Astrocyte (in vitro differentiated cells and primary cell): Measurements from ENCODE around the gene EPHB2. TPM values are rescaled to one million over a fixed set of nuclear protein-coding genes. Genes with fewer than 3 reads are reported as not detected.

Source experiments
- DNase-seq: peaks from one replicate; pipeline ENCODE4 v3.0.0-alpha.2; 2010; ENCODE audit warnings: low read depth
- FAIRE-seq: peaks from 2 replicates; lab custom pipeline; 2011; peaks lifted over from hg19 to GRCh38; lab: Jason Lieb, UNC
- H2AFZ ChIP-seq: 2 replicates; pipeline ENCODE4 v1.6.0; 2012; ENCODE audit warnings: low read depth, low read length, inconsistent platforms
- H3K27ac ChIP-seq: 2 replicates; pipeline ENCODE4 v1.5.1; 2011; ENCODE audit warnings: low read depth, low read length, inconsistent platforms
- H3K27me3 ChIP-seq: 2 replicates; pipeline ENCODE4 v1.6.0; 2011; ENCODE audit warnings: low read length, inconsistent platforms; ENCODE audit not compliant: insufficient read depth
- H3K36me3 ChIP-seq: 2 replicates; pipeline ENCODE4 v1.5.1; 2011; ENCODE audit warnings: low read length, inconsistent platforms; ENCODE audit not compliant: insufficient read depth
- H3K4me1 ChIP-seq: 2 replicates; pipeline ENCODE4 v1.5.1; 2011; ENCODE audit warnings: low read length, inconsistent platforms; ENCODE audit not compliant: insufficient read depth
- H3K4me2 ChIP-seq: 2 replicates; pipeline ENCODE4 v1.6.0; 2012; ENCODE audit warnings: low read length, inconsistent platforms
- H3K4me3 ChIP-seq: 2 replicates; pipeline ENCODE4 v1.5.1; 2011; ENCODE audit warnings: low read depth, mild to moderate bottlenecking, low read length, inconsistent platforms; ENCODE audit not compliant: insufficient read depth
- H3K79me2 ChIP-seq: 2 replicates; pipeline ENCODE4 v1.6.0; 2012; ENCODE audit warnings: mild to moderate bottlenecking, low read length, inconsistent platforms; ENCODE audit not compliant: insufficient read depth
- H3K9ac ChIP-seq: 2 replicates; pipeline ENCODE4 v1.6.0; 2012; ENCODE audit warnings: mild to moderate bottlenecking, low read length, inconsistent platforms
- H3K9me3 ChIP-seq: 2 replicates; pipeline ENCODE4 v1.5.1; 2012; ENCODE audit warnings: low read depth, mild to moderate bottlenecking, low read length, inconsistent platforms; ENCODE audit not compliant: insufficient read depth
- H4K20me1 ChIP-seq: 2 replicates; pipeline ENCODE4 v1.6.0; 2012; ENCODE audit warnings: low read length, inconsistent platforms; ENCODE audit not compliant: insufficient read depth
- H3K27ac Mint-ChIP-seq: one replicate; pipeline ENCODE4 v1.8.0; 2021; ENCODE audit warnings: mild to moderate bottlenecking, mixed read lengths; ENCODE audit not compliant: unreplicated experiment
- H3K27me3 Mint-ChIP-seq: one replicate; pipeline ENCODE4 v1.8.0; 2021; ENCODE audit warnings: low read depth, mixed read lengths; ENCODE audit not compliant: unreplicated experiment
- H3K36me3 Mint-ChIP-seq: one replicate; pipeline ENCODE4 v1.8.0; 2021; ENCODE audit warnings: low read depth, mixed read lengths; ENCODE audit not compliant: unreplicated experiment
- H3K4me1 Mint-ChIP-seq: one replicate; pipeline ENCODE4 v1.8.0; 2021; ENCODE audit warnings: low read depth, mixed read lengths; ENCODE audit not compliant: unreplicated experiment
- H3K4me3 Mint-ChIP-seq: one replicate; pipeline ENCODE4 v1.8.0; 2021; ENCODE audit warnings: mild to moderate bottlenecking, moderate library complexity, mixed read lengths; ENCODE audit not compliant: unreplicated experiment
- H3K9me3 Mint-ChIP-seq: one replicate; pipeline ENCODE4 v1.8.0; 2021; ENCODE audit warnings: mild to moderate bottlenecking, mixed read lengths; ENCODE audit not compliant: unreplicated experiment
- EZH2 ChIP-seq: IDR thresholded peaks from 2 replicates; pipeline ENCODE4 v1.6.1; 2012; ENCODE audit warnings: mild to moderate bottlenecking, low read length, inconsistent platforms; ENCODE audit not compliant: insufficient read depth
- total RNA-seq: library from RNA; stranded (reverse); gene quantifications from 2 replicates; pipeline ENCODE4 v1.2.1, GENCODE V29; 2021
- TF ChIP-seq, protein P1 (sequence below): IDR thresholded peaks from 2 replicates; pipeline ENCODE4 v1.5.1; 2011; ENCODE audit warnings: low read depth, mild to moderate bottlenecking, inconsistent platforms, low read length, moderate library complexity; ENCODE audit not compliant: insufficient read depth

EPHB2 gene
- total RNA-seq, 1 donor from 2014 or later, result 8.4 TPM

DNA sequence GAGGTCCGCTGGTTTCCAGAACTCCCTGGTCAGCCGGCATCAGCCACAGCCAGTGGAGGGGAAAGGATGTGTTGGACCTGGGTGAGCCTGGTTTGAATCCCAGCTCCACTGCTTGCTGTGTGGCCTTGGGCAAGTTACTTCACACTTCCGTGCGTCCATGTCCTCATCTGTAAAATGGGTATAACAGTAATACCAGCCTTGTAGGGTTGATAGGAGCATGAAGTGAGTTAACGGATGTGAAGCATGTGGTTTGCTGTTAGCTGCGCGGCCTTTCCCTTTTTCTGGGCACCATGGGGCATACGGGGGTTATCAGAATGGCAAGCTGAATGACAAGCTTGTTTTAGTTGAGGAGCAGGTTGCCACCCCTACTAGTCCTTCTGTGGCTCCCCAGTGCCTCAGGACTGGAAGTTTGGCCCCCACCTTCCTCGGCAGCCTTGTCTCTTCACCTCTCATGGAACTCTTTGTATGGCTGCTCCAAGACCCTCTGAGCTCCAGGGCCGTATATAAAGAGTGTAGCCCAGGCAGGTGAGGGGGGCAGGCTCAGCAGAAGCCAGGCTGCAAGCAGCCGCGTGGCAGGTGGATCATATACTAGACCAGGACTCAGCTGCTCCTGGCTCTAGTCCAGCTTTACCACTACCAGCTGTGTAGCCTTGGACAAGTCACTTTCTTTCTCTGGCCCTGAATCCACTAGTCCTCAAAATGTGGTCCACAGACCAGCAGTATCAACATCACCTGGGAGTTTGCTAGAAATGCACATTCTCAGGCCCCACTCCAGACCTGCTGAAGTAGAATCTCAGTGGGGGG lies 166.7 kb downstream of the EPHB2 start:
- Histone ChIP-seq H3K4me1 (peaks cover 28% of the 10 kb centered on the region), H2AFZ (no peak overlapping the region), H3K27ac (no peak overlapping the region), H3K4me3 (no peak overlapping the region), H3K79me2 (no peaks in the 10 kb centered on the region), H3K4me2 (peak overlapping the region; percentile 36), H3K9ac (no peak overlapping the region), H3K36me3 (peaks cover 7% of the 10 kb centered on the region), H4K20me1 (peaks cover 6% of the 10 kb centered on the region), H3K9me3 (no peaks in the 10 kb centered on the region), H3K27me3 (no peaks in the 10 kb centered on the region)
- Mint-ChIP-seq H3K27me3 (peaks cover 24% of the 10 kb centered on the region), H3K4me1 (peaks cover 3% of the 10 kb centered on the region), H3K4me3 (no peak overlapping the region), H3K36me3 (no peaks in the 10 kb centered on the region), H3K27ac (no peak overlapping the region), H3K9me3 (no peaks in the 10 kb centered on the region)
- FAIRE-seq, result no peak
- TF ChIP-seq, protein P1, sequence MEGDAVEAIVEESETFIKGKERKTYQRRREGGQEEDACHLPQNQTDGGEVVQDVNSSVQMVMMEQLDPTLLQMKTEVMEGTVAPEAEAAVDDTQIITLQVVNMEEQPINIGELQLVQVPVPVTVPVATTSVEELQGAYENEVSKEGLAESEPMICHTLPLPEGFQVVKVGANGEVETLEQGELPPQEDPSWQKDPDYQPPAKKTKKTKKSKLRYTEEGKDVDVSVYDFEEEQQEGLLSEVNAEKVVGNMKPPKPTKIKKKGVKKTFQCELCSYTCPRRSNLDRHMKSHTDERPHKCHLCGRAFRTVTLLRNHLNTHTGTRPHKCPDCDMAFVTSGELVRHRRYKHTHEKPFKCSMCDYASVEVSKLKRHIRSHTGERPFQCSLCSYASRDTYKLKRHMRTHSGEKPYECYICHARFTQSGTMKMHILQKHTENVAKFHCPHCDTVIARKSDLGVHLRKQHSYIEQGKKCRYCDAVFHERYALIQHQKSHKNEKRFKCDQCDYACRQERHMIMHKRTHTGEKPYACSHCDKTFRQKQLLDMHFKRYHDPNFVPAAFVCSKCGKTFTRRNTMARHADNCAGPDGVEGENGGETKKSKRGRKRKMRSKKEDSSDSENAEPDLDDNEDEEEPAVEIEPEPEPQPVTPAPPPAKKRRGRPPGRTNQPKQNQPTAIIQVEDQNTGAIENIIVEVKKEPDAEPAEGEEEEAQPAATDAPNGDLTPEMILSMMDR, result no peak
- no peak for TF ChIP-seq EZH2
- no peak for DNase-seq

DNA sequence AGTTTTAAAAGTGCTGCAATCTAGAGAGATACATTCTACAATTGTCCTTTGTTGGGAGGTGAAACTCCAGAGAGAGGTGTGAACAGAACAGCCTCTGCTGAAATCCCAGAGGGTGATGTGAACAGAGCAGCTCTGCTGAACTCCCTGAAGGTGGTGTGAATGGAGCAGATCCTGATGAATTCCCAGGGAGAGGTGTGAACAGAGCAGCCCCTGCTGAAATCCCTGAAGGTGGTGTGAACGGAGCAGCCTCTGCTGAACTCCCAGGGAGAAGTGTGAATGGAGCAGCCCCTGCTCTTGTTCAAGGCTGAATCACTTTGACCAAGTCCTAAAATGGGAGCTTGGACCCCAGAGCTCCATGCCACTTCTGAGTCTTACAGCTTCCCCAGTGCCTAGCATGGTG lies 167.3 kb downstream of the EPHB2 start:
- H3K27ac Mint-ChIP-seq, result no peak overlapping the region
- peaks cover 6% of the 10 kb centered on the region for H4K20me1 ChIP-seq
- H3K27me3 ChIP-seq, result no peaks in the 10 kb centered on the region
- peaks cover 2% of the 10 kb centered on the region for H3K36me3 ChIP-seq
- FAIRE-seq (no peak), DNase-seq (no peak)
- H3K9me3 ChIP-seq, result no peaks in the 10 kb centered on the region
- no peak overlapping the region for H3K4me3 ChIP-seq
- no peak overlapping the region for H3K4me3 Mint-ChIP-seq
- H3K9ac ChIP-seq, result no peak overlapping the region
- no peaks in the 10 kb centered on the region for H3K79me2 ChIP-seq
- H3K27me3 Mint-ChIP-seq, result peaks cover 22% of the 10 kb centered on the region
- H3K4me1 ChIP-seq, result peaks cover 28% of the 10 kb centered on the region
- H3K9me3 Mint-ChIP-seq, result no peaks in the 10 kb centered on the region
- H3K27ac ChIP-seq, result no peak overlapping the region
- H3K4me2 ChIP-seq, result no peak overlapping the region
- TF ChIP-seq, protein P1, result no peak
- TF ChIP-seq EZH2, result no peak
- no peak overlapping the region for H2AFZ ChIP-seq
- peaks cover 3% of the 10 kb centered on the region for H3K4me1 Mint-ChIP-seq
- no peaks in the 10 kb centered on the region for H3K36me3 Mint-ChIP-seq

DNA sequence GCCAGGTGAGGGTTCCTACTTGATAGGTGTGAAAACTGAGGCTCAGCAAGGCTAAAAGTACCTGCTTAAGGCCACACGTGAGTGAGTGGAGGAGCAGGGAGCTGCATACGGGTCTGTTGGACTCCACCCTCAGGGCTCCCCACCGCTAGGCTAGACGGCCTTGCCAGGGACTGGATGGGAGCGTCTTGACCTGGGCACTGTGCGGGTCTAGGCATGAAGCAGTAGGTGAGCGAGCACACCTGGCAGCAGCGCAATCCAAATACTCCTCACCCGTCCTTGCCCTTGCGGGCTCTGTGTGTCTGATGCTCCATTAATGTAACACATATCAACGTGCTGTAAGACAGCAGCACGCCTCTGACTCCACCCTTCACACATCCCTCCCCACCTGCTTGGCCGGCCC lies 168.0 kb downstream of the EPHB2 start:
- Histone ChIP-seq H2AFZ (no peak overlapping the region), H3K4me1 (peaks cover 28% of the 10 kb centered on the region), H3K9ac (no peak overlapping the region), H3K79me2 (no peaks in the 10 kb centered on the region), H3K4me3 (no peak overlapping the region), H4K20me1 (peaks cover 6% of the 10 kb centered on the region), H3K27ac (no peak overlapping the region), H3K27me3 (no peaks in the 10 kb centered on the region), H3K4me2 (no peak overlapping the region), H3K9me3 (no peaks in the 10 kb centered on the region), H3K36me3 (no peaks in the 10 kb centered on the region)
- H3K4me3 Mint-ChIP-seq, result no peak overlapping the region
- no peak for TF ChIP-seq EZH2
- TF ChIP-seq, protein P1, result no peak
- no peak for FAIRE-seq
- DNase-seq, result no peak
- H3K27ac Mint-ChIP-seq, result no peak overlapping the region
- peaks cover 3% of the 10 kb centered on the region for H3K4me1 Mint-ChIP-seq
- H3K36me3 Mint-ChIP-seq, result no peaks in the 10 kb centered on the region
- no peaks in the 10 kb centered on the region for H3K9me3 Mint-ChIP-seq
- peaks cover 16% of the 10 kb centered on the region for H3K27me3 Mint-ChIP-seq
